Panc1 (cell line): ENCODE data around the gene ZDHHC18.

Source experiments
- POLR2AphosphoS5 ChIP-seq: IDR thresholded peaks from 2 replicates; pipeline ENCODE4 v1.6.1; 2012; ENCODE audit warnings: mild to moderate bottlenecking, low read depth, low read length, moderate library complexity
- REST ChIP-seq, 2 experiments: IDR thresholded peaks; 2 replicates each; pipeline ENCODE4 v1.6.1; 2011 to 2012; ENCODE audit warnings: low read depth in 2 of 2, control low read depth in 1 of 2, low read length in 1 of 2, mild to moderate bottlenecking in 1 of 2, moderate library complexity in 1 of 2; ENCODE audit not compliant: insufficient read depth in 1 of 2
- TF ChIP-seq, protein P1 (sequence below): fragments of 450-650 bp; IDR thresholded peaks from 2 replicates; pipeline ENCODE4 v1.5.1; 2017; ENCODE audit warnings: mild to moderate bottlenecking

DNA sequence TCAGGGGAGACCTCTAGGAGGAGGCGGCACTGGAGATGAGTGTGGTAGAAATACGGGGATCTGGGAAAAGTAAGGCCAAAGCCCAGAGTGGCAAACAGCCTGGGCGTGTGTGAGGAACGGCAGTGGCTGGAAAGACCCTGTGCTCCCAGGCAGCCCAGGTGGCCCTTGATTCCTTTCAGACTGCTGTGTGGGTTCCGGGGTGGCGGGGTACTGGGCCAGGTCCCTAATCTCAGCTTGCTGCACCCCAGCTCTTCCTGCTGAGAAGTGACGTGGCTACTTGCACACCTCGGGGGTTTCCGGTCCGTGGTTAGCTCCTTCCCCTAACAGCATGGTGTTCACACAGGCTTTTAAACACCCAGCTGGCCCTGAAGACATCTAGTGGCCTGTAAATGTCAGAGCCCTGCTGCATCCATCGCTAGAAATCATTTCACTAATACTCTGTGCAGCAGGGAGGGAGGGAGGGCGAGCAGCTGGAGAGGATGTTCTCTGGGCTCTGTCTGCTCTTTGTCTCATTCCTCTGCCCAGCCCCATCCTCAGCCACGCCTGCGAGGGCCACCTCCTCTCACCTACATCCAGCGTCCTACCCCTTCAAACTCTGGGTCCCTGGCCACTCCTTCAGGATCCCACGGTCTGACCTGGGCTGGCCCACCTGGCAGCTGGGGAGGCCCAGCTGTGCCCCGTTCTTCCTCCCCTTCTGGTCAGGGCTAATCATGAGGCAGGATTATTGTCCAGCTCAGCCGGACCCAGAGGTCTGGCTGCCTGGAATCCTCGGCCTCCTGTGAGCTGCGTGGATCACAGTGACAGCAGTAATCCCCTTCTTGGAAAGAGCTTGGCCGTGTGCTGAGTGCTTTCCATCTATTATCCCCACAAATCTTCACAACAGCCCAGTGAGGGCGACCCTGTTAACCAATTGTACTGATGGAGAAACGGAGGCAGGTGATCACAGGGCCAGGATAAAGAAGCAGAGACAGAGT, 7.2 kb downstream of the ZDHHC18 start:
- no peak for TF ChIP-seq POLR2AphosphoS5
- TF ChIP-seq REST (IDR thresholded peaks at IDR 0.05; ENCODE audit: insufficient read depth in 1 of 2, low read depth in 2 of 2, low read length in 1 of 2), result no peak
- TF ChIP-seq, protein P1, sequence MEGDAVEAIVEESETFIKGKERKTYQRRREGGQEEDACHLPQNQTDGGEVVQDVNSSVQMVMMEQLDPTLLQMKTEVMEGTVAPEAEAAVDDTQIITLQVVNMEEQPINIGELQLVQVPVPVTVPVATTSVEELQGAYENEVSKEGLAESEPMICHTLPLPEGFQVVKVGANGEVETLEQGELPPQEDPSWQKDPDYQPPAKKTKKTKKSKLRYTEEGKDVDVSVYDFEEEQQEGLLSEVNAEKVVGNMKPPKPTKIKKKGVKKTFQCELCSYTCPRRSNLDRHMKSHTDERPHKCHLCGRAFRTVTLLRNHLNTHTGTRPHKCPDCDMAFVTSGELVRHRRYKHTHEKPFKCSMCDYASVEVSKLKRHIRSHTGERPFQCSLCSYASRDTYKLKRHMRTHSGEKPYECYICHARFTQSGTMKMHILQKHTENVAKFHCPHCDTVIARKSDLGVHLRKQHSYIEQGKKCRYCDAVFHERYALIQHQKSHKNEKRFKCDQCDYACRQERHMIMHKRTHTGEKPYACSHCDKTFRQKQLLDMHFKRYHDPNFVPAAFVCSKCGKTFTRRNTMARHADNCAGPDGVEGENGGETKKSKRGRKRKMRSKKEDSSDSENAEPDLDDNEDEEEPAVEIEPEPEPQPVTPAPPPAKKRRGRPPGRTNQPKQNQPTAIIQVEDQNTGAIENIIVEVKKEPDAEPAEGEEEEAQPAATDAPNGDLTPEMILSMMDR, result no peak
